ENCODE results near the gene MLPH. TPM values are rescaled to one million over a fixed set of nuclear protein-coding genes. Genes with fewer than 3 reads are reported as not detected.
A peak's percentile ranks its signal among the peaks of the same experiment; 100 is the strongest.

MLPH gene
- total and polyA plus RNA-seq, 2 of the 4 experiments (the other 2 are of a cell fraction) = 13.8 to 21.6 TPM

GRCh38 chr2:237510502-237511217 lies 23.6 kb downstream of the MLPH start (continued):
- no peak for TF ChIP-seq RCOR1 (IDR thresholded peaks at IDR 0.05; ENCODE audit: insufficient replicate concordance, low read length)
- no peak for TF ChIP-seq CEBPB (IDR thresholded peaks at IDR 0.05; ENCODE audit: low read depth, low read length)

- intact Hi-C loops (cut with micrococcal nuclease) (loop anchor here (1.0 to 5.0 kb wide), 2 partner anchors 36 to 156 kb away; no protein-coding TSS in a partner anchor), dilution Hi-C loops (cut with HindIII; ENCODE audit: low sequenced_read_pairs, unreplicated experiment) (no loop called here), in situ Hi-C loops (cut with MboI; ENCODE audit: low sequenced_read_pairs) (loop anchor here (10.0 kb wide), 1 partner anchor 233 kb away; no protein-coding TSS in a partner anchor)
- Histone ChIP-seq H4K5ac (ENCODE audit: low read depth, low read length) (peak overlapping the region; percentile 58; the same call in 1 of the 2 replicates), H4K91ac (ENCODE audit: insufficient read depth, low read depth, low read length) (no peak overlapping the region), H3K4me3 (ENCODE audit: insufficient read depth, low read depth, low read length) (no peak overlapping the region), H3K27ac (ENCODE audit: insufficient read depth, low read length) (peak overlapping the region; percentile 82; the same call in 1 of the 2 replicates), H3K14ac (replicated peaks; ENCODE audit: low read depth, low read length) (no peak overlapping the region), H4K20me1 (ENCODE audit: insufficient read depth, low read length) (no peaks in the 10 kb centered on the region), H2BK120ac (ENCODE audit: low read depth, low read length) (0 out of 2 replicates have a peak overlapping the region, but pooled peaks have one; percentile 44), H2BK20ac (ENCODE audit: low read depth, low read length) (peak overlapping the region; percentile 5; the same call in 1 of the 2 replicates), H2AFZ (replicated peaks; ENCODE audit: low read length, poor library complexity) (no peak overlapping the region), H2AK9ac (replicated peaks; ENCODE audit: low read depth, low read length, poor library complexity) (no peak overlapping the region), H3K23ac (ENCODE audit: low read depth, low read length) (no peak overlapping the region), H3K9me3 (ENCODE audit: control insufficient read depth, insufficient read depth, low read length) (no peaks in the 10 kb centered on the region), H2AK5ac (ENCODE audit: low read depth, low read length) (0 out of 2 replicates have a peak overlapping the region, but pooled peaks have one; percentile 33), H3K18ac (ENCODE audit: low read depth, low read length) (no peak overlapping the region; the same call in 1 of the 2 replicates), H3K4ac (ENCODE audit: low read depth, low read length) (peak overlapping the region; percentile 46; the same call in 1 of the 2 replicates), H3K9ac (ENCODE audit: low read depth, low read length) (peak overlapping the region; percentile 32; the same call in 1 of the 2 replicates), H2BK15ac (ENCODE audit: low read depth, low read length) (no peak overlapping the region), H3K36me3 (ENCODE audit: control insufficient read depth, insufficient read depth, low read length) (peaks cover 2% of the 10 kb centered on the region; the same call in 1 of the 2 replicates), H3K56ac (ENCODE audit: extremely low read depth, insufficient read depth, low read length) (no peak overlapping the region), H2BK5ac (ENCODE audit: low read depth, low read length, poor library complexity, severe bottlenecking) (no peak overlapping the region), H3K4me2 (ENCODE audit: low read depth, low read length) (peak overlapping the region; percentile 17; the same call in 1 of the 2 replicates), H3K4me1 (ENCODE audit: control insufficient read depth, insufficient read depth, low read length) (peaks cover 18% of the 10 kb centered on the region; the same call in 1 of the 2 replicates), H3K9me1 (ENCODE audit: insufficient read depth, low read length) (0 out of 2 replicates have a peak, but pooled peaks cover 3% of the 10 kb centered on the region), H3K79me1 (ENCODE audit: low read depth in 1 of 2, low read length in 2 of 2) (peaks cover 2 to 33% of the 10 kb centered on the region in 2 experiments; a peak in 3 of 4 replicates), H4K8ac (ENCODE audit: low read depth in 2 of 2, low read length in 2 of 2) (no peak overlapping the region), H3K27me3 (ENCODE audit: control insufficient read depth, insufficient read depth, low read length) (no peaks in the 10 kb centered on the region)
- 100% methylated on average over 1 of the region's 1 CpG; no CpG with 5 or more reads in 1 of the 2 experiments for WGBS, 2 experiments (ENCODE audit: extremely low coverage in 2 of 2, insufficient read length in 1 of 2)
- peak; percentile 78 for DNase-seq
- ATAC-seq (ENCODE audit: low read depth) = peak; percentile 48
- BruUV-seq (replicated peaks) = no TSS peak
- CTCF ChIA-PET = interaction anchor here (0.5 to 2.9 kb wide), 4 partner anchors 40 to 284 kb away, joined by 3 to 53 read pairs (median 12); no protein-coding TSS in a partner anchor
- POLR2A ChIA-PET (ENCODE audit: unreplicated experiment) = no interaction called here
- TF ChIP-seq MAFK (IDR thresholded peaks at IDR 0.05; ENCODE audit: low read depth, low read length) = no peak
- no peak for TF ChIP-seq MAZ (IDR thresholded peaks at IDR 0.05; ENCODE audit: borderline replicate concordance, low read depth, low read length)
- no peak for TF ChIP-seq FOS (IDR thresholded peaks at IDR 0.05; ENCODE audit: low read depth, low read length)
- TF ChIP-seq RAD21 (IDR thresholded peaks at IDR 0.05; ENCODE audit: low read length) = no peak
- no peak for TF ChIP-seq CTCF (conservative IDR thresholded peaks at IDR 0.05; ENCODE audit: low read depth, low read length)
- TF ChIP-seq RFX5 (IDR thresholded peaks at IDR 0.05; ENCODE audit: low read depth, low read length) = no peak
Observed at GRCh38 chr2:237511433-237511832, 24.4 kb downstream of the MLPH start.

Measured in IMR-90 (cell line).